Fibroblast of skin of abdomen (primary cell): Measurements from ENCODE around the gene MFN1.

ENCODE experiments used
- DNase-seq: peaks from one replicate; pipeline ENCODE4 v3.0.0-alpha.2; 2013

The MFN1 gene

GRCh38 chr3:179432451-179432850 lies 84.9 kb downstream of the MFN1 start:
- DNase-seq: no peak

- DNase-seq: no peak
Observed at GRCh38 chr3:179436517-179436916, 89.0 kb downstream of the MFN1 start.

GRCh38 chr3:179438841-179439240 lies 91.3 kb downstream of the MFN1 start:
- DNase-seq: no peak
